CD4-positive, alpha-beta T cell treated with Interferon gamma for 1 hour (primary cell): ENCODE results near the gene ADAM8.
"Not testable (repeated sequence)": the region's sequence is repeated elsewhere in the genome, so short reads cannot be mapped to it uniquely, and the experiment has no call there.

Source experiments
- DNase-seq: peaks from one replicate; pipeline ENCODE4 v3.0.0-alpha.2; 2020

Gene ADAM8

GRCh38 chr10:133247681-133248333 is 28.9 kb downstream of the ADAM8 start:
- no peak for DNase-seq

DNA sequence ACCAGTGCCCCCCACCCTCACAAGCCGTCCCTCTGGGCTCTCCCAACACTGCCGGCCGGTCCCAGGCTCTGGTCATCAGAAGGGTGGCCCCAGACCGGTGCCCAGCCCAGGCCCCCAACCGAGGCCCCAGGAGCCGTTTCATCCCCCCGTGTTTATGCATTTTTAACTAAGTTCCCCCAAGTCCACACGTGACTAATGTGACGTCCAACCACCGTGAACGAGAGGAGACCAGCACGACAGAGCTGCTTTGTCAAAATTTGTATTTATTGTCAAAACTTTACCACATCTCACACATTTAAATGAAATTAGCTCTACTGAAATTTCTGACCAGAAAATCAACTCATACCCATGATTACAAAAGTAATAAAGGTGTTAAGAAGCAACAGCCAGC is 30.4 kb downstream of the ADAM8 start:
- DNase-seq: no peak

DNA sequence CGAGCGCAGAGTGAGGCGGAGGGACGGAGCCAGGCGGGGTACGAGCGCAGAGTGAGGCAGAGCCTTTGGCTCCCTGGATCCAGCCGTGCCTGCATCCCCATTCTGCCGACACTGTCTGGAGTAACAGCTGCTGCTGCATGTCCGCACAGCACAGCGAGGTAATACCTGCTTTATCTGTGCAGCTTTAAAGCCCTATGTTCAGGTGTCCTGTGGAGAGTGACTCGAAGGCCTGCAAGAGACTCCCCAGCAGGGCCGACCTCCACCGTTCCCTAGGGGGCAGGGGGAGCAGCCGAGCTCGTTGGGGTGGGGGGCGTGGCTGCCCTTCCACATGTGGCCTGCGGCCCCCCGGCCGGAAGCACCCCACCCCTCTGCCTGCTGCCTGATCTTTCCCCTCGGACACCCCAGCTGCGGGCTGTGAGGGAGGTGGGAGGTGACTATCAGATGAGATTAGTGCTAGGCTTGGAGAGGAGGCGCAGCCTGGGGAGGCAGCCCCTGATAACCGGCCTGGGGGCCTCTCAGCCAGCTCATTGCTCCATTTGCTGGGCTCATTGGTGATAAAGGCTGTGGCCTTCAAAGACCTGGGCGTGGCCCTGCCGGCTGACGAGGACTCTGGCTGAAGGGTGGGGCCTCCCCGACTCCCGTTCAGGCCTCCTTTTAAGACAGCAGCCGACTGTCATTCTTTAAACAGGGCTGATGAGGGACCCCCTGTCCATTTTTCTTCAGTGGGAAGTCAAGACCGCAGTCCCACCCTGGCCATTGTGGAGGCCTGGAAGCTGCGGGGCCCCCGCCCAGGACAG is 31.0 kb downstream of the ADAM8 start:
- DNase-seq: no peak

- DNase-seq: no peak
Observed at GRCh38 chr10:133243593-133243992, 33.1 kb downstream of the ADAM8 start.

GRCh38 chr10:133242611-133243356 is 33.9 kb downstream of the ADAM8 start:
- DNase-seq: no peak

- DNase-seq: no peak
Observed at GRCh38 chr10:133241501-133242205, 35.0 kb downstream of the ADAM8 start.

DNA sequence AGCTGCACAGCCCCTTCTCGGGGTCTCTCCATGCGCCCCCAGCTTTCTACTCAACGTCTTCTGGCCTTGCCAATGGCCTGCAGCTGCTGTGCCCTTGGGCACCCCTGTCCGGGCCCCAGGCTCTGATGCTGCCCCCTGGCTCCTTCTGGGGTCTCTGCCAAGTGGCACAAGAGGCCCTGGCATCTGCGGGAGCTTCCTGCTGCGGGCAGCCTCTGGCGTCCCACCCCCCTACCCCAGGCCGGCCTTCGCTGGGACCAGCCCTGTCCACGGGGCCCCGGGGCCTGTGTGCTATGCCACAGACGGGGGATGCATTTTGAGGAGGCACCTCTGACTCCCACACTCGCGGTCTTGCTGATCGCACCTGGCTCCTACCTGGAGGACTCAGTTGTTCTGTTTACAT is 36.7 kb downstream of the ADAM8 start:
- DNase-seq: no peak

DNA sequence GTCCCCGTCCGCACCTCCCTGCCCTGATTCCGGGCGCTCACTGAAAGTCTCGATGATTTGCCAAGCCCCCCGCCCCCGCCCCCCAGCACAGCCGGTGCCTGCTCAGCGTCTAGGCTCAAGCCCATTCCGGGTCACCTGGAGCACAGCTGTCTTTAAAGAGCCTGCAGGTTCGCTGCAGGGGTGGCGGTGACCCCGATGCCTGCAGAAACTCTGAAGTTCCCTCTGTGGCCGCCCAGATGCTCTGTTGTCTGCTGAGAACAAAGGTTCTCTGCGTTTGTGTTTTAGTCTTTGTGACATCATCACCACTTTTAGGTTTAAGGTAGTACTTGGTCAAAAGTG is 38.2 kb downstream of the ADAM8 start:
- no peak for DNase-seq

- DNase-seq: no peak
Observed at GRCh38 chr10:133237588-133238465, 38.8 kb downstream of the ADAM8 start, which contains the start of gene VENTX. TSS of gene VENTX (plus strand) at chr10:133237855. CDS start at chr10:133237915, 60 bp downstream.

DNA sequence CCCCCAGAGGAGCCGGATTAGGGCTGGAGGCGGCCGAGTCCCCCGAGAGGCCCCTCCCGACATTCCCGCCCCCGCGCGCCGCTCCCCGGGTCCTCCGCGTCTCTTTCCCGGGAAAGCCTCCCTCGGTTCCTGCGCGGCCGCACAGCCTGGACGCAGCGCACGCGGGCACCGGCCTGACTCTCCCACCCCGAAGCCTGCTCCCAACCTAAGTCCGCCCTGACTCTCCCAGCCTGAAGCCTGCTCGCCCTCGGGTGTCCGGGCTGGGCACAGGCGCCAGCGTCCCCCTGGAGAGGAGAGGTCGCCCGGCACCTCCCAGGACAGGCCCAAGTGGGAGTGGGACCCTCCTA is 39.5 kb downstream of the ADAM8 start:
- DNase-seq: no peak

DNA sequence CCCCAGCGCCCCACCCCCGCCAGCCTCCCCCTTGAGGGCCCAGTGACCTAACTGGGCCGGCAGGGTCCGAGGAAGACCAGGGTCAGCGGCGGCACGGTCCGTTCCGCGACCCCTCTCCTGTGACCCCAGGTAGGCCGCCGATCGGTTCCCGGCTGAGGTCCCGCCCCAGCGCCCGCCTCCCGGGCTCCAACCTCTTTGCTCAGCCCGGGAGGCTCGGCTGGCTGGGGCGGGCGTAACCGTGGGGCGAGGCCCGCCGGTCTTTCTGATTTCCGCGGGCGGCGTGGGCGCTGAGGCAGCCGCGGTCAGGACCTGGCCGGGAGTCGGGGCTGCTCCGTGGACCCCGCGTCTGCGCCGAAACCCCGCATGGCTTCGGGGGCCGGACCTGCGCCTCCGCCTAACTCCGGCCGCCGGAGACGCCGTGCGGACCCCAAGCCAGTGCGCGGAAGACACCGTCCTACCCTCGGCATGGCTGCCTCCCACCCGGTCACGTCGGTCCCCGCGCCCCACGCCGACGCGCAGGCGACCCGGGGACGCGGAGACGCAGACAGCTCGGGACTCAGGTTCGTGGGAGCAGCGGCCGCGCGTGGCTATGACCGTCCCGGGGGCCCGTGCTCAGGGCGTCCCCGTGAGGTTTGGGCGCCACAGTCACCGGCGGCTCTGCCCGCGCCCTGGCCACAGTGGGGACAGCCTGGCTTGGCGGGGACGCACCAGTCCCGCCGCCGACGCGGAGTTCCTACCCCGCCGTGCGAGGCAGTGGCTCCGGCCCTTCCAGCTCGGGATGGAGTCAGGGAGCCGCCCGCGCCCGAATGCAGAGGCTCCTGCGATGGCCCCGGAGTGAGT is 40.0 kb downstream of the ADAM8 start:
- DNase-seq: no peak

DNA sequence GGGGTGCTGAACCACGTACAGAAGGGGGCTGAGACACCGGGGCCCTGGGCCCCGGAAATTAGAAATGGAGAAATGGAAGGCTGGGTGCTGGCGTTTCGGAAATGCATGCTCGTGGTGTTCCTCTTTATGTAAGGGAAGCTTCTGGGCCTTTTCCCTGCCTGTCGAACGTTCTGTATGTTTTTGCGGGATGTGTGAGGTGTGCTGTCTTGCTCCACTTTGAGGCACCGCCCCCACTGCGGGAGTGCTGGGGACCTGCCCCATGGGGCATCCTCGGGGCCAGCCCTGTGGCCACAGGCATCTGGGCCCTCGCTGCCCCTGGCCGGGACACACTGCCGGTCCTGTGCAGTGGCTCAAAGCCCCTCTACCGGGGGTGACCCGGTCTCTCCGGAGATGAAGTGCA is 40.7 kb downstream of the ADAM8 start:
- DNase-seq: peak; percentile 27

- peak; percentile 39 for DNase-seq
Observed at GRCh38 chr10:133235265-133235855, 41.3 kb downstream of the ADAM8 start.

DNA sequence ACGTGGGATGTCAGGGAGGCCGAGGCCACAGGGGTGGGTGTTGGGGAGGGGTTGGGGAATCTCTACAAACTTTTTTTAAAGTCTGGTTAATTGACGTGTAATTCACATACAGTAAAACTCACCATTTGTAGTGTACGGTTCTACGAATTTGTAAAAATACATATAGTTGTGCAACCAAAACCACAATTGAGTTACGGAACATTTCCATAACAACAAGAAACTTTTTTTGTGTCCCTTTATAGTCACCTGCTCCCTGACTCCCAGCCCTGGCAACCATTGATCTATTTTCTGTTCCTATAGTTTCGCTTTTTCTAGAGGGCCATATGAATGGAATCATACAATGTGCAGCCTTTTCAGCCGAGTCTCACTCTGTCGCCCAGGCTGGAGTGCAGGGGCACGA is 41.9 kb downstream of the ADAM8 start:
- not testable (repeated sequence) for DNase-seq

DNA sequence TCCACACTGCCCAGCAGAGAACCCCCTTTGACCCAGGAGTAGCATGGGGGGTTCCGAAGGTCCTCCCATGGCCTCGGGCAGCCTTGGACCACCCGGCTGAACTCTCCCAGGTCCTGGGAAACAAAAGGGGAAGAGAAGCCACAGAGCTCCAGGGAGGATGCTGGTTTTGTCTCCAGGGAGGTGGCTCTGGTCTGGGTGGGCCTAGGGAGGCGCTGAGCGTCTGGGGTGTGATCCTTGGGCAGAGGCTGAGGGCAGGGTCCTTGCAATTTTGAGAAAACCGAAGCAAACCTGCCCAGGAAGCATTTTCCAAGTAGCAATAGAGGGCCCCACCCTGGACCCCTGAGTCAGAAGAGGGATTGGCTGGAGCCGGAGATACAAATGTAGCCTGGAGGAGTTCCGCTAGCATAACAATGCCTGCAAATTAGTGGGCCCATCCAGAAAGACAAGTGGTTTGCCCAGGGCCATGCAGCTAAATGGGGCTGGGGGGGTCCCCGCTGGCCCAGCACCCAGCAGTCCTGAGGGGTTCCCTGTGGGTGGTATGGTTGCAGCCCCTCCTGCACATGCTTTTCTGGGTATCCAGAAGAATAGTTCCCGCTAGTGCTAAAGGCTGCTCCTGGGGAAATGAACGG is 44.6 kb downstream of the ADAM8 start:
- no peak for DNase-seq

GRCh38 chr10:133231244-133231945 is 45.3 kb downstream of the ADAM8 start:
- no peak for DNase-seq

GRCh38 chr10:133230387-133231195 is 46.1 kb downstream of the ADAM8 start:
- DNase-seq: peak; percentile 54

- DNase-seq: no peak
Observed at GRCh38 chr10:133230044-133230361, 46.7 kb downstream of the ADAM8 start, which contains the start of gene UTF1. TSS of gene UTF1 (plus strand) at chr10:133230217. CDS start at chr10:133230289, 72 bp downstream.
